Muscle of arm (tissue), 12 donors: Measurements from ENCODE around the gene PRG3. TPM values are rescaled to one million over a fixed set of nuclear protein-coding genes. Genes with fewer than 3 reads are reported as not detected.
A peak's percentile ranks its signal among the peaks of the same experiment; 100 is the strongest.
"Not testable (repeated sequence)": the region's sequence is repeated elsewhere in the genome, so short reads cannot be mapped to it uniquely, and the experiment has no call there.

Source experiments
- DNase-seq: peaks from one replicate; pipeline ENCODE4 v3.0.0-alpha.2; 2013
- polyA plus RNA-seq, 12 donors: library from polyadenylated mRNA; unstranded; fragments of 120-200 nt; gene quantifications; one replicate each; pipeline ENCODE4 v1.2.1, GENCODE V29; 2013; ENCODE audit not compliant: insufficient read length in 12 of 12

PRG3 gene
- polyA plus RNA-seq, 12 donors: 0.28 to 5.8 (median 0.49) TPM; not detected in 6

DNA sequence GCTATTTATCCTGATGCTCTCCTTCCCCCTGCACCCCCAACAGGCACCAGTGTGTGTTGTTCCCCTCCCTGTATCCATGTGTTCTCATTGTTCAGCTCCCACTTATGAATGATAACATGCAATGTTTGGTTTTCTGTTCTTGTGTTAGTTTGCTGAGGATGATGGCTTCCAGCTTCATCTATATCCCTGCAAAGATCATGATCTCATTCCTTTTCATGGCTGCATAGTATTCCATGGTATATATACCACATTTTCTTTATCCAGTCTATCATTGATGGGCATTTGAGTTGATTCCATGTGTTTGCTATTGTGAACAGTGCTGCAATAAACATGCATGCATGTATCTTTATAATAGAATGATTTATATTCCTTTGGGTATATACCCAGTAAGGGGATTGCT, 19.5 kb downstream of the PRG3 start:
- DNase-seq: not testable (repeated sequence)

GRCh38 chr11:57360991-57361390, 20.0 kb downstream of the PRG3 start:
- DNase-seq: no peak

- no peak for DNase-seq
Observed at GRCh38 chr11:57359896-57360690, 20.9 kb downstream of the PRG3 start.

DNA sequence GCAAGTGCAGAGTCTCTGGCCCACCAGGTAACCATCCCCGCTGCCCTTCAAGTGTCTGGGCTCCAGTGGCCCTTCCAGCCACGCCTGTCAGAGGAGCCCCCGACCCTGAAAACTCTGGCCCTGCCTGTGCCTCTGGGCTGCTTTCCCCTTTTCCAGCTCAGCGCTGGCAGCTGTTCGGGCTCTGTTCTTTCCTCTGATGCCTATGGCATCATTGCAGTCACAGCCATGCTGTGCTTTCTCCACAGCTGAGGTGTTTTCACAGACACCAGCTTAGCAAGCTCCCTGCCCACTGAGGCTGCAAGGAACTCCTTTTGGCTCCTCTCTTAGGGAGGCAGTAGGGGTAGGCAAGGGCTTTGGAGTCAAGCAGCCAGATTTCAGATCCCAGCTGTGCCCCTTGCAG, 21.6 kb downstream of the PRG3 start:
- no peak for DNase-seq

DNA sequence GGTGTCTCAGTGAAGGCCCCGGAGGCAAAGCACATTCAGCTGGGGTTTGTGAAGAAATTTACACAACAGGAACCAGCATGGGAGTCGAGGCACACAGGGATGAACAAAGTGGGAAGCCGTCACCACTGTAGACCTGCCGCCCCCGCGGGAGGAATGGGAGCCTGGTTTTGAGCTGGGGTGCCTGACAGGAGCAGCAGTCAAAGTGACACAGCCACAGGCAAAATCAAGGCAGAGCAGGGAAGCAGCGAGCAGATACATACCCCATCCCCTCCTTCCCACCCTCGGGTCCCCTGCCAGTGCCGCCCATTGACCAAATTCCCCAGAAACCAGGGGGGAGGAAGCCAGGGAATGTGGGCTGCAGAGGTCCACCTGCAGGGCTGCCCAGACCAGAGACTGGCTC, 22.0 kb downstream of the PRG3 start:
- no peak for DNase-seq

- DNase-seq: no peak
Observed at GRCh38 chr11:57358543-57358961, 22.4 kb downstream of the PRG3 start.

- DNase-seq: no peak
Observed at GRCh38 chr11:57357856-57358255, 23.1 kb downstream of the PRG3 start.

DNA sequence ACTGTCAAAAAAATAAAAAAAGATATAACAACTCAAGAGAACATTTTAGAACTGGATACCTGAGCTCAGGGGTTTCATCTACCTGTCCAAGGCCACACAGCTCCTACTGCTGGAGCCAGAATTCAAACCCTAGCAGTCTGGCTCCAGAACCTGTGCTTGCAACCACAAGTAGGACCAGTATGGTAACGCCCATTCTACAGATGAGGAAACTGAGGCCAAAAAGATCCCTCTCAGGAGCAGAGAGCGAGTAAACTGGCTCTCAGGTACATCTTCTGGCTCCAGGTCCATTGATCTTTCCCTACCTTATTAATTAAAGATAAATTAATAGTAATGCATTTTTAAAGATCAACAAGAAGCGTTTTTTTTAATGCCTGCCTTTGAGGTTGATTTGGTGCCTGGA, 23.6 kb downstream of the PRG3 start:
- DNase-seq: no peak

GRCh38 chr11:57356268-57356667, 24.7 kb downstream of the PRG3 start:
- DNase-seq: no peak

- no peak for DNase-seq
Observed at GRCh38 chr11:57354699-57355098, 26.3 kb downstream of the PRG3 start.

DNA sequence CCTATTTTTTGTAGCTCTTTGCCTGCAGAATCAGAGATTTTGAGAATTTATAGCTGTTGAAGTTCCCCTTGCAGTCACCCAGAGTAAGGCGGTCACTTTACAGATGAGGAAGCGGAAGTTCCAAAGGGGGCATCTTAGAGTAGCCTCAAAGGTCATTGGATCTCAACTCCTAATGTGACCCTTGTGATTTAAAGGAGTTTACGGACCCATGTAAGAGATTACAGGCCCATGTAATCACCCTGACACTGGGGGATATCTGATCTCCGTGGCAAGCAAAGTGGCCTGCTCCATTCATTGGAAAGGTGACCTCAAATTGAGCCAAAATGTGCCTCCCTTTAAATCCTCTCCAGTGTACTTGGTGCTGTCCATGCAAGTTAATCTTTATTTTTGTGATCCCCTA, 27.1 kb downstream of the PRG3 start:
- DNase-seq: no peak

GRCh38 chr11:57353446-57353845, 27.5 kb downstream of the PRG3 start:
- no peak for DNase-seq

DNA sequence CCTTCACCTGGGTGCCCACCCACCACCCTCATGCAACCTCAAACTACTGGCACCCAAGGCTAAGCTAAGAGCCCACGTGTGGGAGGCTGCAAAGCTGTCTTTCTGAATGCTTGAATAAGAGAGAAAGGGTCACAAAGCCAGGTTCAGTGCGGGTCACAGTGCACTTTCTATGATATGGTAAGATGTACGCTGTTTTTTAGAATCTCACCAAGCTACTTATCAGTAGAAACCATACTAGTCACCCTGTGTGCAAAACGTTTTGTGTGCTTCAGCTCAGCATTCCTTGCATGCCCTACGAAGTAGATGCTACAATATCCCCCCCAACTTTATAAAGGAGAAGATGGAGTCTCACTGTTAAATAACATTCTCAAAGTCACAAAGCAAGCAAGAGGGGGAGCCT, 27.9 kb downstream of the PRG3 start:
- DNase-seq: no peak

- peak; percentile 66 for DNase-seq
Observed at GRCh38 chr11:57349491-57350274, 31.3 kb downstream of the PRG3 start.

- no peak for DNase-seq
Observed at GRCh38 chr11:57348636-57349313, 32.2 kb downstream of the PRG3 start.

GRCh38 chr11:57348052-57348451, 32.9 kb downstream of the PRG3 start:
- no peak for DNase-seq

- DNase-seq: no peak
Observed at GRCh38 chr11:57347336-57347735, 33.6 kb downstream of the PRG3 start.

DNA sequence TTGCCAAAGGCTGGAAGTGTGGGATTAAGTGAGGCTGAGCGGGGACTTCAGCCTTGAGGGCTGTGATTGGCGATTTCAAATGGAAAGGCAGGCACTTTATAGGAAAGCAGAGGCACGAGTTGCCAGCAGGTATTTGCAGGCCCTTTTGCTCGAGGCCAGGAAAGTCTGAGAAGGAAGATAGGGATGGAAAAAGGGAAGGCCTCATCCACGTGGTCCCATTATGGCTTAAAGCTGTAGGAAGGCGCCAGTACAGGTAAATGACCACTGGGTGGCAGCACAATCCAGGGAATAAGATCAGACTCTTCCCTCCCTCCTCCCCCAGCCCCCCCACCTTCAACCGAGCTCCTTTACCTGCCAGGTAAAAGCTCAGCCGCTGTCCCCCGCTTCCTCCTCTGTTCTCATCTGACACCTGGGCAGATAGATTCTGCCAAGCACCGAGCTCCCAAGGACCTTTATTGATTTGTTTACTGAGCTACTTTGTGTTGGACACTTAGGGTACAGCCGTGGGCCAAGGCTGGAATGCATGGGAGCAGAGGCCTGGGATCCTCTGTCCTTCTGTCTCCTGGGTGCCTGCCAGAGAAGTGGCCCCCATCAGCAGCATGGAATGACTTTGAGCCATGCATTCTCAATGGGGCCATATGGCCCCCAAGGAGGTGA, 35.3 kb downstream of the PRG3 start:
- no peak for DNase-seq

DNA sequence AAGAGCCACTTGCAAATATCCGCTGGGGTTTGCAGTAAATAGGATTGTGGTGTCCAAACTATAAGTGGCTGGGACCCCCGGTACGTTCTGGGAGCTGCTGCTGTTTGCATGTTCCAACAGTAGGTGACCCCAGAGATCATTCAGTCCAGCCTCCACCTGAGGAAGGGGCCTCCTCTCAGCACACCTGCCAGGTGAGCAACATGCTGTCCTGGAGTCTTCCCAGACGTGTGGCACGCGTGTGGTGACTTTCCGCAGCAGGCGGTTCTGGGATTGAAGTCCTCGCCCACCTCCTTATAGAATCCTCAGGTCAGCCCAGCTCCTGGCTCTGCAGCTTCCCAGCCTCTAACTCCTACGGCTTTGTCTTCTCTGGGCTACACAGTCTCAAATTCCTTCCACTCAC, 36.1 kb downstream of the PRG3 start:
- DNase-seq: no peak

DNA sequence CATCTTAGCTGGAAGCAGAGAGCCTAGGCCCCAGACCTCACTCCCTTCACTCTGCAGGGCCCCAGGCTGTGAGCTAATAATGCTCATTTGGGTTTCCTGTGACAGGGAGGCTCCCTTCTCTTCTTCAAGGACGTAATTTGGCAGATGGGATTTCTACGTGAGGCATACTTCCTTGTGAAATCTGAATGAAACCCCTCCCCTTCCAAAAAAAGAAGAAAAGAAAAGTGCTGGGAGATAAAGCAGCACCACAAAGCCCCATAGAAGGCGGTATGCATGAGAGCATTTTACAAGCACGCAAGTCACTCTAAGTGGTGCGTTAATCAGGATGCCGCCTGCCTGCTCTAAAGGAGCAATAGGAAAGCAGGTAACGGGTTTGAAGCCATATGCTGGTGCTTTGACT, 37.1 kb downstream of the PRG3 start:
- DNase-seq: no peak

DNA sequence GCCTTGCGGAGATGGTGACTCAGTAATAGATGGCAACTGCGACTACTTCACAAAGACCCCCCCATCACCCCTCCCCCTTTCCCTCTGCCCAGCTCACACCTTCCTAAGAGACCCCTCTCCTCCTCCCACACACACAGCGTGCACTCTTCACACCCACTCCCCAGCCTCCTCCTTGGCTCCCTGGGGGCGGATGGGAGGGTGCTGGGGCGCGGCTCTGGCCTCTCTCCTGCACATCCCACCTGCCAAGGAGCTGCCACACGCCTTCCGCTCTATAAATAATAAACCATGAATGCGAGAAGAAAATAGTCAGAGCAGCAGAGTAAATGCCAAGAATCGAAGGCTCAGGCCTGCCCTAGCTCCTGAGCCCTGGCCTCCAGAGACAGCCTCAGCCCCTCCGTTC, 38.2 kb downstream of the PRG3 start:
- DNase-seq: no peak

DNA sequence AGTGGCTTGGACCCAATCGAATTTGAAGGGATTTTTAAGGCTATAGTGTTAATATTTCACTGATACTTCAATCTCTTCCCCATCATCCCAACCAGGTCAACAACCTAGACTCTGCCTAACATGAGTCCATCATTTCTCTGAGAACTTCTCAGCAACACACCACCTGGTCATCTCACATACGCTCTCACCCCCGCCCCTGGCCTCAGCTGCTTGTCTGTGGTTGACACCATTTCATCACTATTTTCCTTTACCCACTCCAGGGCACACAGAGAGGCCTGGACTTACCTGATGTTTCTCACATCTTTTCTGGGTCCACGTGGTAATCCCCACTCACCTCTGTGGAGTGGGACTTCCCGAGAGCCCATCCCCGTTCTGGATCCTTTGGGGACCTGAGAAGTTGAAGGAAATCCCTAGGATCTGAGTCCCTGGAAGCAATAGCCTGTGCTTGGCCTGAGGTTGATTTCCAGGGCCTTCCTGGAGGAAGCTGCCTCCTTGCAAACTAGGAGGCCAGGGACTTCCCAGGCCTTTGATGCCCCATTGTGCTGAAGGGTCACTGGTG, 39.6 kb downstream of the PRG3 start:
- DNase-seq: no peak
